ENCODE results near the gene OPN3.

DNA sequence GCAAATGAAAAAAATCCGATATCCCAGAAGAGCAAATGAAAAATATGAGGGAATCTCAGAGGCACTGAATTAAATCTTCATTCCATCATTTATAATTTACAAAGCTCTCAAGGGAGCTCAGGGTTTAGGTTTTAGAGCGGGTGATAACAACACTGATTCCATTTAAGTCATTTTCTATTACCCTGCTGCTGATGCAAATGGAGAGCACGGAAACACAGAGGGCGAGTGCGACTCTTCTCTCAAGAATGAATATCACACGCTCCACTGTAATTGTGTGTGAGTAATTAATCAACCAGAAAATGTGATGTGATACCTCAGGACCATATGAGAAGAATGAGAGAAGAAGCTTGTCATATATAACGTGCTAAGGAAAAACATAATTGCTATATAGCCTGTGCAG lies 22.7 kb downstream of the OPN3 start:
- TF ChIP-seq CTCF (IDR thresholded peaks at IDR 0.05) (no peak), EP300 (IDR thresholded peaks at IDR 0.05) (no peak), POLR2A (IDR thresholded peaks at IDR 0.05) (no peak), POLR2AphosphoS5 (IDR thresholded peaks at IDR 0.05) (no peak)

Measured in gastroesophageal sphincter (tissue), 3 donors.